Nephron (organoid): ENCODE results near the gene LIN7B.

Experiments
- H3K27ac Mint-ChIP-seq, 3 experiments: 2 replicates each; pipeline ENCODE4 v1.8.0; 2020; ENCODE audit warnings: mixed read lengths in 3 of 3, mild to moderate bottlenecking in 2 of 3, moderate library complexity in 1 of 3
- H3K27me3 Mint-ChIP-seq: 2 replicates; pipeline ENCODE4 v1.8.0; 2021; ENCODE audit warnings: low read depth, mild to moderate bottlenecking, moderate library complexity, mixed read lengths
- H3K36me3 Mint-ChIP-seq: 2 replicates; pipeline ENCODE4 v1.8.0; 2020; ENCODE audit warnings: low read depth, mixed read lengths
- H3K4me1 Mint-ChIP-seq: 2 replicates; pipeline ENCODE4 v1.8.0; 2020; ENCODE audit warnings: mixed read lengths
- H3K4me3 Mint-ChIP-seq, 3 experiments: 2 replicates each; pipeline ENCODE4 v1.8.0; 2020; ENCODE audit warnings: mild to moderate bottlenecking in 3 of 3, mixed read lengths in 3 of 3, moderate library complexity in 2 of 3
- H3K9me3 Mint-ChIP-seq: 2 replicates; pipeline ENCODE4 v1.8.0; 2020; ENCODE audit warnings: mixed read lengths
- TF ChIP-seq, protein P1 (sequence below), 3 experiments: fragments of 200-600 bp; sonication (generic); IDR thresholded peaks; one replicate each; pipeline ENCODE4 v1.5.0; 2021; ENCODE audit warnings: antibody characterized with exemption in 3 of 3; ENCODE audit not compliant: unreplicated experiment in 3 of 3

LIN7B gene

DNA sequence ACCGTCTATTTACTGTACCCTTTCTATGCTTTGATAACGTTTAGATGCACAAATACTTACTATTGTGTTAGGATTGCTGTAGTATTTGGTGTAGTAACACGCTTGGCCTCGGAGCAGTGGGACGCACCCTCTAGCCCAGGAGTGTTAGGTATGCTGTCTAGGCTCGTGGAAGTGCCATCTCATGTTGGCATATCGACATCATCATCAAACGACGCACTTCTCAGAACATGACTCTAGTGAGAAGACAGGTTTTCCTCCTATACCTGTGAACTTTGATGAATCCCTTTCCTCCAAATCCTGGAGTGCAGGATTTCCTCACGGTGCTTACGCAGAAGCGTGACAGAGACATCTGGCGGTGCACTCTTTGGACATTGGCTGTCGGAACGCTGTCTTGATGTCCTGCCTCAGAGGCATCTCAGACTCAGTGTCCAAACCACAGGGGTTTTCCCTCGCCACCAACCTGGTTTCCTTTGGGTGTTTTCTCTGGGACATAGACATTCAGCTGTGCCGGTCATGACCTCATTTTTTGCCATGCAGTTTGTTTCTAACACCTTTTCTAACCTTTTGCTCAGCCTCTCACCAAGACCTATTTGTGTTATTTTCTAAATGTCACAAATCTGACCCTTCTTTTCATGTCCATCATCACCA, 22.7 kb upstream of the LIN7B start:
- H3K36me3 Mint-ChIP-seq = peaks cover 72% of the 10 kb centered on the region
- no peak overlapping the region for H3K27ac Mint-ChIP-seq
- H3K4me1 Mint-ChIP-seq = peaks cover 23% of the 10 kb centered on the region
- H3K9me3 Mint-ChIP-seq = no peaks in the 10 kb centered on the region
- TF ChIP-seq, protein P1, sequence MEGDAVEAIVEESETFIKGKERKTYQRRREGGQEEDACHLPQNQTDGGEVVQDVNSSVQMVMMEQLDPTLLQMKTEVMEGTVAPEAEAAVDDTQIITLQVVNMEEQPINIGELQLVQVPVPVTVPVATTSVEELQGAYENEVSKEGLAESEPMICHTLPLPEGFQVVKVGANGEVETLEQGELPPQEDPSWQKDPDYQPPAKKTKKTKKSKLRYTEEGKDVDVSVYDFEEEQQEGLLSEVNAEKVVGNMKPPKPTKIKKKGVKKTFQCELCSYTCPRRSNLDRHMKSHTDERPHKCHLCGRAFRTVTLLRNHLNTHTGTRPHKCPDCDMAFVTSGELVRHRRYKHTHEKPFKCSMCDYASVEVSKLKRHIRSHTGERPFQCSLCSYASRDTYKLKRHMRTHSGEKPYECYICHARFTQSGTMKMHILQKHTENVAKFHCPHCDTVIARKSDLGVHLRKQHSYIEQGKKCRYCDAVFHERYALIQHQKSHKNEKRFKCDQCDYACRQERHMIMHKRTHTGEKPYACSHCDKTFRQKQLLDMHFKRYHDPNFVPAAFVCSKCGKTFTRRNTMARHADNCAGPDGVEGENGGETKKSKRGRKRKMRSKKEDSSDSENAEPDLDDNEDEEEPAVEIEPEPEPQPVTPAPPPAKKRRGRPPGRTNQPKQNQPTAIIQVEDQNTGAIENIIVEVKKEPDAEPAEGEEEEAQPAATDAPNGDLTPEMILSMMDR (IDR thresholded peaks at IDR 0.05; ENCODE audit: unreplicated experiment in 3 of 3) = no peak
- peak overlapping the region in 1 of 3 experiments; percentile 65 for H3K4me3 Mint-ChIP-seq
- H3K27me3 Mint-ChIP-seq = no peaks in the 10 kb centered on the region

DNA sequence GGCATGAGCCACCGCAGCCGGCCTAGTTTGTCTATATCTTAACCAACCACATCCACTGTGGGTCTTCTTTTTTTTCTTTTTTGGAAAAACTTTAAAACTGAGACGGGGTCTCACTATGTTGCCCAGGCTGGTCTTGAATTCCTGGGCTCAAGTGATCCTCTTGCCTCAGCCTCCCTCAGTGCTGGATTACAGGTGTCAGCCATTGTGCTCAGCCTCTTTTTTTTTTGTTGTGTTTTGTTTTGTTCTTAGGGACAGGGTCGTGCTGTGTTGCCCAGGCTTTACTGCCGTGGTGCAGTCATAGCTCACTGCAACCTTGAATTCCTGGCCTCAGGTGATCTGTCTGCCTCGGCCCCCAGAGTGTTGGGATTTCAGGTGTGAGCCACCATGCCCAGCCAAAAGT, 21.5 kb upstream of the LIN7B start:
- no peaks in the 10 kb centered on the region for H3K27me3 Mint-ChIP-seq

DNA sequence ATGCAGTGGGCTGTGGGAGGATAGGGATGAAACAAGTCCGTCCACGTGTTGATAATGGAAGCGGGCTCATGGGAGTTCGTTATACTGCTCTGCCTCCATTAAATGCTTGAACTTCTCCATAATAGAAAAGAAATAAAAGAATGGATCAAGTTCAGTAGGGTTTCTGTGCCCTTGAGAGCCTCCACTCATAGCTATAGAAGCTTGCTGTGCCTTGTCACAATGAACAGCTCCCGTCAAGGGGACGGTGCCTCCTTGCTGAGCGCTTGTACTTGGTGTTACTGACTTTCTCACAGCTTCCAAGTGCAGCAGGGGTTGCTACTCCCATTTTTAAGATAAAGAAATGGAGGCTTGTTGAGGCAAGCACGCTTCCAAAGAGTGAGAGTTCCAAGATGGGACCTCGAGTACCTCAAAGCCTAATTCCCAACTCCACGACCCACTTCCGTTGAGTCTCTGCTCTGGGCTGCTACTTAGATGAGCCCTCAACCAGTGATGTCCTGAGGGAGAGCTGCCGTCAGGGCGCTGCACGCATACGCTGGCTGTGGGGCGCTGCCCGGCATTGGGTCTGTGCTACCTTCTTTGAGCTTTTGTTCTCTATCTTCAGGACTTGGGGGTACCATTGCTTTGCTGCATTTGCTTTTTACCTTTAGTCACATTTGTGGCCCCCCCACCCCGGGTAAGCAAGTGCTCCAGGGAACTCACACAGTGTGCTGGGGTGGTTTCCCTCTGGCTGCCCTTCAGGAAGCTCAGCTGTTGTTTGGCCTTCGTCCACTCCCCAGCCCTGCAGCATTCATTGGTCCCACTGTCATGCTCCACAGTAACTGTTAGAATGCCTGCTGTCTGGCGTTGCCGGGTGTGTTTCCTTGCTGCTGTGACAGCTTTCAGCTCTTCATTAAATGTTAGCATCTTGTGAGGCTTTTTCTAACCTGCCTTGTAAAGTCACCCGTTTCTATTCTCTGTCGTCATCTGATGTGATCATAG, 19.4 kb upstream of the LIN7B start:
- Mint-ChIP-seq H3K36me3 (peaks cover 76% of the 10 kb centered on the region), H3K27ac (no peak overlapping the region), H3K9me3 (no peaks in the 10 kb centered on the region), H3K4me1 (peaks cover 10% of the 10 kb centered on the region), H3K27me3 (no peaks in the 10 kb centered on the region), H3K4me3 (no peak overlapping the region)
- TF ChIP-seq, protein P1 (IDR thresholded peaks at IDR 0.05; ENCODE audit: unreplicated experiment in 3 of 3) = no peak

More for the DNA sequence above, 21.5 kb upstream of the LIN7B start:
- H3K36me3 Mint-ChIP-seq = peaks cover 71% of the 10 kb centered on the region
- TF ChIP-seq, protein P1 (IDR thresholded peaks at IDR 0.05; ENCODE audit: unreplicated experiment in 3 of 3) = no peak
- no peak overlapping the region for H3K27ac Mint-ChIP-seq
- no peaks in the 10 kb centered on the region for H3K9me3 Mint-ChIP-seq
- no peak overlapping the region for H3K4me3 Mint-ChIP-seq
- peaks cover 14% of the 10 kb centered on the region for H3K4me1 Mint-ChIP-seq

DNA sequence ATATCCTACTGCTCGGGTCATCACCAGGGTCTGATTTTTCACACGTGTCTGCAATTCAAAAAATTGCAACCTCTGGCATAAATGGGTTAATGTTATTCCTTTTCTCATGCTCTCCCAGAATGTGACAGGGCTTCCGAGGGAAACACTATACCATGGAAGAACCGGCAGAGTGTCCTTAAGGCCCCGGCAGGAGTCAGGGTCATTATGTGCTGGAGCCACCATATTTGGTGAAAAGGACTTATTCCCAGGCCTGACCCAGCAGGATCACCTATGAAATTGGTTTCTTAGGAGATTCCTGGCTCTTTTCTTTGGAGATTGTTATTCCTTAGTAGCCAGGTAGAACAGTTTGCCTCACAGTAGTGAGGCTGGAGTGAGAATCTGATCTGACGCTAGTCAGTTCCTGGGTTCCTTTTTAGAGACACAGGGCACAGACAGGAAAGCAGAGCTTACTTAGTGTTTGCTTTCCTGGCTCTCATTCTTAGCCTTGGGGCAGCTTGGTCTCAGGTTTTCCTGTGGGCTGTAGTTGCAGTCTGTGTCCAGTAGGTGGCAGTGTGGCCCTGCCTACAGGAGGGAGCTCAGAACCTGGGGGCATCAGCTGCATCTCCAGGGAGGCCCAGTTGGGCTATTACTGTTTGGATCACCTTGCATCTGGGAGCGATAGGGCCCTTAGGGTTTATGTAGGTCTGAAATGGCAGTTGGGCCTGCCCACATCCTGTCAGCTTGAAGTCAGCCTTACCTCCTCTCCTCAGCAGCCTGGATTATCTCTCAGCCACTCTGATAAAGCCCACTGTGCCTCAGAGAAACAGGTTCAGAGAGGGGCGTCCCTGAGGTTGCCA, 16.5 kb upstream of the LIN7B start:
- TF ChIP-seq, protein P1 (IDR thresholded peaks at IDR 0.05; ENCODE audit: unreplicated experiment in 3 of 3) = peak; percentile 98 to 100 (median 99)
- H3K36me3 Mint-ChIP-seq = peaks cover 73% of the 10 kb centered on the region
- no peak overlapping the region for H3K4me3 Mint-ChIP-seq
- H3K9me3 Mint-ChIP-seq = no peaks in the 10 kb centered on the region
- H3K27ac Mint-ChIP-seq = no peak overlapping the region
- no peaks in the 10 kb centered on the region for H3K27me3 Mint-ChIP-seq
- peaks cover 14% of the 10 kb centered on the region for H3K4me1 Mint-ChIP-seq

DNA sequence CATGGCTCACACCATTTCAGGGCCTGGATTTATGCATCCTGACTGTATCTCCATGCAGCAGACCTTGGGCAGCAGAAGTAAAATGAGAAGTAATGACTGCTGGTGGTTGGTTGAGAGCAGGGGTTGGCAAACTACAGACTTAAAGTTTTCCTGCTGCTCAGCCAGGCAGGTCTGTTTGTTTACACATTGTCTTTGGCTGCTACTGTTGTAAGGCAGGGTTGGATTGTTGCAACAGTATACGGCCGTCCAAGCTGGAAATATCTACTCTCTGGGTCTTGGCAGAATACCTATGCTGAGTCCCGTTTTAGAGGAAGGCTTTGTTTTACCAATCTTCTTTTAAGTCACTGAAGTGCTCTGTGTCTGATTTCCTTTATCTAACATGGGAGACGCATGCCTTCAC, 15.4 kb upstream of the LIN7B start:
- Mint-ChIP-seq H3K9me3 (no peaks in the 10 kb centered on the region), H3K4me3 (no peak overlapping the region), H3K27ac (no peak overlapping the region), H3K27me3 (no peaks in the 10 kb centered on the region), H3K36me3 (peaks cover 71% of the 10 kb centered on the region), H3K4me1 (peaks cover 15% of the 10 kb centered on the region)
- TF ChIP-seq, protein P1 (IDR thresholded peaks at IDR 0.05; ENCODE audit: unreplicated experiment in 3 of 3) = no peak
